HG03565 (cell line): Measurements from ENCODE around the gene TEX2.
"Not testable (repeated sequence)": the region's sequence is repeated elsewhere in the genome, so short reads cannot be mapped to it uniquely, and the experiment has no call there.

Experiments used
- ATAC-seq: cut with Tn5 transposase; IDR thresholded peaks from one replicate; pipeline ENCODE4 v1.9.1; 2021; ENCODE audit warnings: mild to moderate bottlenecking, moderate library complexity; ENCODE audit not compliant: unreplicated experiment

Gene TEX2

GRCh38 chr17:64240741-64241347, 22.2 kb downstream of the TEX2 start:
- ATAC-seq, result no peak

- ATAC-seq, result no peak
These were observed 22.8 kb downstream of the TEX2 start for GRCh38 chr17:64240261-64240740.

GRCh38 chr17:64238449-64238848, 24.6 kb downstream of the TEX2 start:
- ATAC-seq, result not testable (repeated sequence)

- ATAC-seq, result no peak
These were observed 26.1 kb downstream of the TEX2 start for GRCh38 chr17:64236827-64237403.

GRCh38 chr17:64234961-64235360, 28.1 kb downstream of the TEX2 start:
- ATAC-seq, result no peak

- no peak for ATAC-seq
These were observed 30.4 kb downstream of the TEX2 start for GRCh38 chr17:64232466-64233262.

GRCh38 chr17:64231567-64232141, 31.4 kb downstream of the TEX2 start:
- no peak for ATAC-seq

GRCh38 chr17:64230791-64231408, 32.2 kb downstream of the TEX2 start:
- ATAC-seq, result no peak

GRCh38 chr17:64229815-64230728, 33.0 kb downstream of the TEX2 start:
- no peak for ATAC-seq

- no peak for ATAC-seq
These were observed 36.9 kb downstream of the TEX2 start for GRCh38 chr17:64226132-64226531.

GRCh38 chr17:64225410-64225809, 37.6 kb downstream of the TEX2 start:
- no peak for ATAC-seq

GRCh38 chr17:64223931-64224629, 39.0 kb downstream of the TEX2 start:
- ATAC-seq, result no peak

- ATAC-seq, result no peak
These were observed 39.8 kb downstream of the TEX2 start for GRCh38 chr17:64223283-64223682.

GRCh38 chr17:64221679-64222078, 41.4 kb downstream of the TEX2 start:
- no peak for ATAC-seq

- not testable (repeated sequence) for ATAC-seq
These were observed 42.5 kb downstream of the TEX2 start for GRCh38 chr17:64220604-64221003.

- no peak for ATAC-seq
These were observed 43.5 kb downstream of the TEX2 start for GRCh38 chr17:64219571-64219970.

GRCh38 chr17:64218066-64218465, 45.0 kb downstream of the TEX2 start:
- peak; percentile 70 for ATAC-seq

GRCh38 chr17:64217249-64217691, 45.8 kb downstream of the TEX2 start:
- no peak for ATAC-seq
